Progenitor cell of endocrine pancreas (in vitro differentiated cells): ENCODE measurements around the gene SLC27A2. TPM values are rescaled to one million over a fixed set of nuclear protein-coding genes. Genes with fewer than 3 reads are reported as not detected.

Source experiments
- DNase-seq: peaks from one replicate; pipeline ENCODE4 v3.0.0; 2021; ENCODE audit warnings: low spot score; ENCODE audit not compliant: unreplicated experiment
- H3K27ac Mint-ChIP-seq: 2 replicates; pipeline ENCODE4 v1.8.0; 2021; ENCODE audit warnings: mild to moderate bottlenecking, moderate library complexity, mixed read lengths
- H3K27me3 Mint-ChIP-seq: 2 replicates; pipeline ENCODE4 v1.8.0; 2021; ENCODE audit warnings: mixed read lengths
- H3K36me3 Mint-ChIP-seq: 2 replicates; pipeline ENCODE4 v1.8.0; 2022; ENCODE audit warnings: mixed read lengths; ENCODE audit not compliant: insufficient read depth
- H3K4me1 Mint-ChIP-seq: 2 replicates; pipeline ENCODE4 v1.8.0; 2021; ENCODE audit warnings: low read depth, mixed read lengths
- H3K4me3 Mint-ChIP-seq: 2 replicates; pipeline ENCODE4 v1.8.0; 2021; ENCODE audit warnings: low read depth, mild to moderate bottlenecking, moderate library complexity, mixed read lengths
- H3K9me3 Mint-ChIP-seq: 2 replicates; pipeline ENCODE4 v1.8.0; 2021; ENCODE audit warnings: low read depth, mixed read lengths
- CTCF ChIP-seq: fragments of 200-600 bp; sonication (generic); IDR thresholded peaks from one replicate; pipeline ENCODE4 v1.5.0; 2021; ENCODE audit warnings: antibody characterized with exemption, mild to moderate bottlenecking; ENCODE audit not compliant: unreplicated experiment
- total RNA-seq: library from RNA; stranded (reverse); gene quantifications from 2 replicates; pipeline ENCODE4 v1.2.1, GENCODE V29; 2021

Gene SLC27A2
- total RNA-seq, 1 donor from 2014 or later = 10.6 TPM

GRCh38 chr15:50262533-50262932, 80.5 kb downstream of the SLC27A2 start:
- Mint-ChIP-seq H3K4me1 (peaks cover 3% of the 10 kb centered on the region), H3K27ac (no peak overlapping the region), H3K36me3 (no peaks in the 10 kb centered on the region), H3K9me3 (no peaks in the 10 kb centered on the region), H3K27me3 (peaks cover 5% of the 10 kb centered on the region), H3K4me3 (no peak overlapping the region)
- no peak for DNase-seq
- TF ChIP-seq CTCF = no peak

- DNase-seq = no peak
- Mint-ChIP-seq H3K27me3 (peaks cover 5% of the 10 kb centered on the region), H3K9me3 (no peaks in the 10 kb centered on the region), H3K4me1 (peaks cover 3% of the 10 kb centered on the region), H3K27ac (no peak within 1 kb of the TSS), H3K36me3 (no peaks in the 10 kb centered on the region), H3K4me3 (no peak within 1 kb of the TSS)
- TF ChIP-seq CTCF = no peak
Measured at GRCh38 chr15:50265620-50266019, 83.6 kb downstream of the SLC27A2 start, which contains the start of gene HDC. TSS of gene HDC (minus strand) at chr15:50265726. CDS start at chr15:50265623, 103 bp downstream.

GRCh38 chr15:50267577-50267976, 85.6 kb downstream of the SLC27A2 start:
- TF ChIP-seq CTCF = no peak
- H3K9me3 Mint-ChIP-seq = no peaks in the 10 kb centered on the region
- H3K27me3 Mint-ChIP-seq = peaks cover 5% of the 10 kb centered on the region
- no peak overlapping the region for H3K27ac Mint-ChIP-seq
- no peaks in the 10 kb centered on the region for H3K4me1 Mint-ChIP-seq
- H3K4me3 Mint-ChIP-seq = no peak overlapping the region
- no peak for DNase-seq
- H3K36me3 Mint-ChIP-seq = no peaks in the 10 kb centered on the region

- H3K4me1 Mint-ChIP-seq = no peaks in the 10 kb centered on the region
- H3K36me3 Mint-ChIP-seq = peaks cover 4% of the 10 kb centered on the region
- no peaks in the 10 kb centered on the region for H3K9me3 Mint-ChIP-seq
- TF ChIP-seq CTCF = no peak
- no peaks in the 10 kb centered on the region for H3K27me3 Mint-ChIP-seq
- no peak for DNase-seq
- no peak overlapping the region for H3K4me3 Mint-ChIP-seq
- no peak overlapping the region for H3K27ac Mint-ChIP-seq
Measured at GRCh38 chr15:50275091-50275490, 93.1 kb downstream of the SLC27A2 start.

GRCh38 chr15:50275908-50276307, 93.9 kb downstream of the SLC27A2 start:
- H3K9me3 Mint-ChIP-seq = no peaks in the 10 kb centered on the region
- no peak overlapping the region for H3K27ac Mint-ChIP-seq
- H3K4me1 Mint-ChIP-seq = no peaks in the 10 kb centered on the region
- no peak overlapping the region for H3K4me3 Mint-ChIP-seq
- no peak for TF ChIP-seq CTCF
- no peaks in the 10 kb centered on the region for H3K27me3 Mint-ChIP-seq
- peaks cover 6% of the 10 kb centered on the region for H3K36me3 Mint-ChIP-seq
- no peak for DNase-seq
